DMS 273 treated with DMSO at 0.1 percent for 48 hours (cell line): ENCODE measurements around the gene CAMTA1.

ENCODE experiments used
- DNase-seq: peaks from one replicate; lab custom pipeline; 2025; lab: John Stamatoyannopoulos, UW

Gene CAMTA1

DNA sequence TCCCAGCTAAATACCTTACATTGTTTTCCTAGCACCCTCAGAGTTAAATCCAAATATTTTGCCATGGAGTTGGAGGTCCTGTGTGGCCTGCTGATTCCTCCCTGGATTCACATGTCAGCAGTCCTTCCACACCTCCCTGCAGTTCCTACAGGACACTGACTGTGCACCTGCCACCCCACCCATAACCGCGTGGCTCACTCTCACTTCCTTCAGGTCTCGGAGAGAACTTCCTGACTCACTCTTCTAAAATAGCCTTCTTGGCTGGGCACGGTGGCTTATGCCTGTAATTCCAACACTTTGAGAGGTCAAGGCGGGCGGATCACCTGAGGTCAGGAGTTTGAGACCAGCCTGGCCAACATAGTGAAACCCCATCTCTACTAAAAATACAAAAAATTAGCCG lies 8.4 kb upstream of the CAMTA1 start:
- no peak for DNase-seq

- no peak for DNase-seq
Observed at GRCh38 chr1:6777813-6778212, 7.4 kb upstream of the CAMTA1 start.

DNA sequence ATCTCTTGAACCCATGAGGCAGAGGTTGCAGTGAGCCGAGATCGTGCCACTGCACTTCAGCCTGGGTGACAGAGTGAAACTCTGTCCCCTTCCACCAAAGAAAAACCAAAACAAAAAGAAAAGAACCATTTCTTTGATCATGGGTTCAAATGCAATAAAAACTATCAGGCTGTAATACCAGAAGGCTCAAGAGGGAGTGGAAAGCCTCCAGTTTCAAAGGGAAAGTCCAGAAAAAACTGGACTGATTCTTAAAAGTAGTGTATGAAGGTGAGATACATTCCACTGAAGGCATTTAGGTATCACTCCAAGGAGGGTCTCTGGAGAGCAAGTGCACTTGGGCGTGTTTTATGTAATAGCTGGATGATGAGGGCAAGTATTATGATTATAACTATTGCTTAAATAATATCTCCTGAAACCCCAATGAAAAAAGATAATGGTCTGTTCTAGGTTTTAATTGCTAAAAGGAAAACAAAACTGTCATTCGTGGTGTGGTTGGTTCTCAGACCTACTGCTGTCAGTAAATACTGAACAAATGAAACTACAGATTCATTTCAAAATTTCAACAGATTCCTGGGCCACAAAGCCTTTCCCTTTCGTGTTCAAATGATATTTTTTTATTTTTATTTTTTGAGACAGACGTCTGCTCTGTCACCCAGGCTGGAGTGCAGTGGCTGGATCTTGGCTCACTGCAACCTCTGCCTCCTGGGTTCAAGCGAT lies 6.0 kb upstream of the CAMTA1 start:
- DNase-seq: no peak

- no peak for DNase-seq
Observed at GRCh38 chr1:6782151-6782550, 3.1 kb upstream of the CAMTA1 start.

DNA sequence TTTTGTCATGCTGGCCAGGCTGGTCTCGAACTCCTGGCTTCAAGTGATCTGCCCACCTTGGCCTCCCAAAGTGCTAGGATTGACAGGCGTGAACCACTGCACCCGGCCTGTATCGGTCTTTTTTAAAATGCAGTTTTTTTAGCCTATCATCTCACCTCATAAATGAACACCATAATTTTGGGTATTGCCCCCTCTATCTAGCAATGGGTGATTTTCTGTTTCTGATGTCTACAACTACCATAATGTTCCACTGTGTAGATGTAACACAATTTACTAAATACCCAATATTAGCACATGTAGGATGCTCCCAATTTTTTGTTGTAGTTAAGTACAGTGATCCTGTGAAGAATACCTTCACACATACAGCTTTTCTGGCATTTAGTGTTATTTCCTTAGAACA lies 2.0 kb upstream of the CAMTA1 start:
- no peak for DNase-seq

- DNase-seq: no peak
Observed at GRCh38 chr1:6783936-6784559, 1.2 kb upstream of the CAMTA1 start.

DNA sequence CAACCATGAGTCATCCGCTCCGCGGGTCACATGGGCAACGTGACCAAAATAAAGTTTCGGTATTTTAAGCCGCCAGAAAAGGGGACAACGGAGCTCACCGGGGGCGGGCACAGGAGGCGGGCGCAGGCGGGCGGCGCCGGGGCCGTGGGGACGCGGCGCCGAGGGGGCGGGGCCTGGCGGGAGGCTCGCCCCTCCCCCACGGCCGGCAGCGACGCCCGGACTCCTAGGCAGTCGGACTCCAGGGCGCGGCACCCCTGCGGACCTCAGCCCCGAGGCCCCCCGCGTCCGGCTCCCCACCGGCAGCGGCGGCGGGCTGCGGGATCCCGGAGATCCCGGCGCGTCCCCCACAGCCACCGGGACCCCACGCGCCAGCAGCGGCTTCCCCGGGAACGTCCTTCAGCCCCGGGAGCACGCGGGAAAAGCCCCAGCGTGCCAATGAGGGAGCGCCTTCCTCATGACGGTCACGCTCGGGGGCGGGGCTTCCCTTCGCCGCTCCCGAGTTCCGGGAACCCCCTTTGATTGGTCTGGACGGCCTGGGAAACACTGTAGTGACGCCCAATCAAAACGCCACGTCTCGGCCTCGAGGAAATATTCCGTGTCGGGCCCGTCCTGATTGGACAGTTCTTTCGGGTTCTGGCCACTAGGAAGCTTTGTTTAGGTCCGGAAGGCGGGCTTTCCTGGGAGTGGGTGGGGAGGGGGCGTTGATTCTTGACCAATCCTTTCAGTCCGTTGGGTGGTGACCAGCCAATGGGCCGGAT lies 515 bp upstream of the CAMTA1 start:
- DNase-seq: peak; percentile 99

DNA sequence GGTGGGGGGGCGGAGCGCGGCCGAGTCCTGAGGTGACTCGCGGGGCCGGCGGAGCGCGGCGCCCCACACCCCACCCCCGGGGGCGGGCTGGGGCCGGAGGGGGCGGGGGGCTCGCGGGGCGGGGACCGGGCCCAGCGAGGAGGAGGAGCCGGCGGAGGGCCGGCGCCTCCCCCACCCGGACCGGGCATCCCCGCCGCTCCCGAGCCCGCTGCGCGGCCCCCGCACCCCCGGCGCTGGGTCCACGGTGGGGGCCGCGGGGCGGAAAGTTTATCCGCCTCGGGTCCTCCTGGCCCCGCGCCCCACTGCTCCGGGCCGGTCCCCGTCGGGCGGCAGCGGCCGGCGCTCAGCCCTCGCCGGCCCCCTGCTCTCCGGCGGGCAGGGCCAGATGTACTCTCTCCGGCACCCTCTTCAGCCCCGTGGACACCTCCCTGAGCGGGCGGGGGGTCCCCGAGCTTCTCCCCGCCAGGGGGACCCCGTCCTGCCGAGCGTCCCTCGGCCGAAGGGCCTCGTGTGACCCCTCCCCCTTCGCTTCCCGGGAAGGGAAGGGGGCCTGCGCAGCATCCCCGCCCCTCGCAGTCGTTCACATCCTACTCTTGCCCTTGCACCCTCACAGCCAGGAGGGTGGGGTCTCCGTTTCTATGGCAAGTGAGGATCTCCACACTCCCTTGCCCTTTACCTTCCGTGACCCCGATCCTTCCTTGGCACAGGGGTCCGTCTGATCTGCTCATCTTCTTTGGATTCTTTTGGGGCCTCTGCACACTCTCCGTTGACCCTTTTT lies 663 bp downstream of the CAMTA1 start:
- no peak for DNase-seq

- no peak for DNase-seq
Observed at GRCh38 chr1:6788946-6789345, 3.7 kb downstream of the CAMTA1 start.

DNA sequence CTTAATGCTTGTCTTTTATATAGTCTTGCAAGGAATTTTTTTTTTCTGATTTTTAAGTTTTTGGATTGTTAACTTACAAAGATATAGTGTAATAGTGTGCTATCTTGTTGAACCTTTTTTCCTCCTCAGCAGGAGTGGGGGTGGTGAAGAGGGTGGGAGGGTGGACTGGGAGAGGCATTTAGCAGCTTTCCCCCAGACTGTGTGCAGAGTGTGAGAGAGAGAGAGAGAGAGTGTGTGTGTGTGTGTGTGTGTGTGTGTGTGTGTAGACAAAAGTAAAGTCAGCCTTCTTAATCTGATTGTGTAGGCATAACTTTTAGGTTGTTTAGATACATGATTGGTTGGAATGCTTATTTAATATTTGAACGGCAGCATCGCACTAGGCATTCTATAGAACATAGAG lies 4.9 kb downstream of the CAMTA1 start:
- DNase-seq: no peak

GRCh38 chr1:6794164-6794563 lies 8.9 kb downstream of the CAMTA1 start:
- DNase-seq: no peak

DNA sequence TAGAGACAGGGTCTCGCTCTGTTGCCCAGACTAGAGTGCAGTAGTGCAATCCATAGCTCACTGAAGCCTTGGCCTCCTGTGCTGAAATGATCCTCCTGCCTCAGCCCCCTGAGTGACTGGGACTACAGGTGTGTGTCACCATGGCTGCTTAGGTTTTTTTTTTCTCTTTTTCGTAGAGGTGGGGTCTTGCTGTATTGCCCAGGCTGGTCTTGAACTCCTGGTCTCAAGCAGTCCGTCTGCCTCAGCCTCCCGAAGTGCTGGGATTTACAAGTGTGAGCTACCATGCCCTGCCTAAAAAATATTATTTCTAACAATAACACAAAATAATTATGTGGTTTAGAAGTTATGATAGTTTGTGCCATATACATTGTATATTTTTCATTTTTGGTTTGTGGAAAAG lies 9.9 kb downstream of the CAMTA1 start:
- no peak for DNase-seq

- DNase-seq: no peak
Observed at GRCh38 chr1:6795661-6796060, 10.4 kb downstream of the CAMTA1 start.

DNA sequence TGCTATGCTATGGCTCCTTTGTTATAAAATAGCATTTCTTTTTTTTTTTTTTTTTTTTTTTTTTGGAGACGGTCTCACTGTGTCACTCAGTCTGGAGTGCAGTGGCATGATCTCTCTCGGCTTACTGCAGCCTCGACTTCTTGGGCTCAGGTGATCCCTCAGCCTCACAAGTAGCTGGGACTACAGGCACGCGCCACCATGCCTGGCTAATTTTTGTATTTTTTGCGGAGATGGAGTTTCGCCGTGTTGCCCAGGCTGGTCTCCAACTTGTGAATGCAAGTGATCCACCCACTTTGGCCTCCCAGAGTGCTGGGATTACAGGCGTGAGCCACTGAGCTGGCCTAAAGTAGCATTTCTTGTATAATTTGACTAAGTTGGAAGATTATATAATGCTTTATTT lies 10.8 kb downstream of the CAMTA1 start:
- no peak for DNase-seq

DNA sequence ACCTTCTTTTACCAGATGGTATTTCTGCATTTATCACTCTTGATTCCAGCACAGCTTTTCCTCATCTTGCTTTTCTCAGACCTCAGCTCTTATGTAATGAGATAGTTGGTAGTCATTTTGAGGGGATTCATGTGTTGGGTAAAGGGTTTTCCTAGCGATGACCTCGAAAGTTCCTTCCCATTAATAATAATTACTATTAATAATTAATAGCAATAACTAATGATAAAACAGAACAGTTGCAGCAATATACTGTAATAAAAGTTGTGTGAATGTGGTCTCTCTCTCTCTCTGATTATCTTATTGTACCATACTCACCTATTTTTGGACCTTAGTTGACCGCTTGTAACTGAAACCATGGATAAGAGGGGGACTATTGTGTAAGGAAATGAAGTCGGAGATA lies 14.2 kb downstream of the CAMTA1 start:
- no peak for DNase-seq

DNA sequence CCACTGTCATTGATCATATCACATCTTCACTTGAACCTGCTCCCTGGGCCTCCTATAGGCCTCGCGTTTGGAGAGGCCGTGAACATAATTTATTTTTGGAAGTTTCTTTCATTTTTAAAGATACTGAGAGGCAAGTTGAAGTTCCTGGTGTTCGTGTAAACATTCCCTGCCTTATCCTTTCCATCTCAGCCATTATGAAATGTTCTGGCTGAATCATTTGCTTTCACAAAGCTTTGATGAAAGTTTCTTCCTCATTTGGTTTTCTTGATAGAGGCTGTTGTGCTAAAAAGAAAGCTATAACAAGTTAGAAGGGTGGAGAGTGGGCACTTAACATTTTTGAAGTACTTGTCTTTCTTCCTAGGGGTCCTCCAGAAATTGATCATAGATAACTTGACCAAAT lies 15.5 kb downstream of the CAMTA1 start:
- no peak for DNase-seq

GRCh38 chr1:6801199-6801598 lies 15.9 kb downstream of the CAMTA1 start:
- DNase-seq: no peak

GRCh38 chr1:6801966-6802365 lies 16.7 kb downstream of the CAMTA1 start:
- peak; percentile 20 for DNase-seq

- no peak for DNase-seq
Observed at GRCh38 chr1:6802454-6802853, 17.2 kb downstream of the CAMTA1 start.

DNA sequence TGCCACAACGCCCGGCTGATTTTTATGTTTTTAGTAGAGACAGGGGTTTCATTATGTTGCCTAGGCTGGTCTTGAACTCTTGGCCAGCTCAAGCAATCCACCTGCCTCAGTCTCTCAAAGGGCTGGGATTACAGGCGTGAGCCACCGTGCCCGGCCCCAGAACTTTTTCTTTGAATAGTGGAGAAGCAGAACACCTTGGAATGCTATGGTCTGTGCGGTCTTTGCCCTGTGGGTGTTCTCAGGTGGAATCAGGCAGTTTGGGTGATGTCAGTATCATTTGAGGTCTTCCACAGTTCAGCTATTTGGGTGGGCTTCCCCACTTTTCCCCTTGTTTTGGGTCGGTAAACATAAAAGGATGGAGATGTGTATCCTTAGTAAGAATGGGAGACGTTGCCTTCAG lies 17.6 kb downstream of the CAMTA1 start:
- no peak for DNase-seq

- no peak for DNase-seq
Observed at GRCh38 chr1:6803357-6803756, 18.1 kb downstream of the CAMTA1 start.

- DNase-seq: no peak
Observed at GRCh38 chr1:6805004-6805416, 19.8 kb downstream of the CAMTA1 start.

GRCh38 chr1:6807782-6808181 lies 22.5 kb downstream of the CAMTA1 start:
- no peak for DNase-seq
